SU-DHL-6 (cell line): ENCODE measurements around the gene PTGES3L.
"Not testable (repeated sequence)": the region's sequence is repeated elsewhere in the genome, so short reads cannot be mapped to it uniquely, and the experiment has no call there.

ENCODE experiments used
- H2AFZ ChIP-seq: fragments of 200-600 bp; sonication (generic); 2 replicates; pipeline ENCODE4 v1.6.1; 2014; ENCODE audit warnings: low read depth, mild to moderate bottlenecking, moderate library complexity, mixed read lengths, antibody characterized with exemption, low read length; ENCODE audit not compliant: severe bottlenecking
- H3F3A ChIP-seq: fragments of 200-600 bp; shearing (Covaris generic); 2 replicates; pipeline ENCODE4 v1.6.0; 2016; ENCODE audit warnings: antibody characterized with exemption, mild to moderate bottlenecking; ENCODE audit not compliant: insufficient read depth
- H3K27ac ChIP-seq: fragments of 200-600 bp; sonication (generic); 2 replicates; pipeline ENCODE4 v1.5.1; 2016; ENCODE audit warnings: low read depth, mild to moderate bottlenecking, low read length, moderate library complexity, mixed read lengths
- H3K27me3 ChIP-seq: fragments of 200-600 bp; sonication (generic), shearing (Covaris generic); 2 replicates; pipeline ENCODE4 v1.6.0; 2014; ENCODE audit warnings: mild to moderate bottlenecking, low read length
- H3K36me3 ChIP-seq: fragments of 200-600 bp; sonication (generic); 2 replicates; pipeline ENCODE4 v1.6.1; 2014; ENCODE audit warnings: mild to moderate bottlenecking, low read length, mixed read lengths
- H3K4me2 ChIP-seq: fragments of 300-600, 200-600 bp; shearing (Covaris generic), sonication (generic); 2 replicates; pipeline ENCODE4 v1.6.0; 2014; ENCODE audit warnings: low read length, low read depth, mild to moderate bottlenecking; ENCODE audit not compliant: poor library complexity, severe bottlenecking
- H3K4me3 ChIP-seq: fragments of 200-600 bp; sonication (generic); 2 replicates; pipeline ENCODE4 v1.5.1; 2014; ENCODE audit warnings: antibody characterized with exemption, low read length, mild to moderate bottlenecking, mixed read lengths; ENCODE audit not compliant: insufficient read depth, poor library complexity, severe bottlenecking
- H3K79me2 ChIP-seq: fragments of 200-600 bp; sonication (generic); 2 replicates; pipeline ENCODE4 v1.6.1; 2014; ENCODE audit warnings: mild to moderate bottlenecking, low read length, moderate library complexity; ENCODE audit not compliant: insufficient read depth
- H3K9ac ChIP-seq: fragments of 200-600 bp; sonication (generic); 2 replicates; pipeline ENCODE4 v1.7.0; 2014; ENCODE audit warnings: mild to moderate bottlenecking, low read length
- H3K9me2 ChIP-seq: fragments of 200-600 bp; sonication (generic); replicated peaks from 2 replicates; pipeline ENCODE4 v1.6.1; 2014; ENCODE audit warnings: low read length; ENCODE audit not compliant: insufficient read depth
- H3K9me3 ChIP-seq: fragments of 200-600 bp; sonication (generic); 2 replicates; pipeline ENCODE4 v1.6.1; 2014; ENCODE audit warnings: low read length, mixed read lengths; ENCODE audit not compliant: insufficient read depth
- H4K20me1 ChIP-seq: fragments of 200-600 bp; sonication (generic); 2 replicates; pipeline ENCODE4 v1.6.1; 2014; ENCODE audit warnings: low read depth, mild to moderate bottlenecking, antibody characterized with exemption, low read length, moderate library complexity, mixed read lengths
- CTCF ChIP-seq: fragments of 200-600 bp; sonication (generic); IDR thresholded peaks from one replicate; pipeline ENCODE4 v1.5.1; 2017; ENCODE audit warnings: antibody characterized with exemption, mild to moderate bottlenecking, low read length, moderate library complexity; ENCODE audit not compliant: insufficient read depth, poor library complexity, severe bottlenecking
- EZH2phosphoT487 ChIP-seq: fragments of 200-600 bp; sonication (generic), shearing (Covaris generic); conservative IDR thresholded peaks from 2 replicates; pipeline ENCODE4 v1.6.1; 2018; ENCODE audit warnings: mild to moderate bottlenecking, antibody characterized with exemption, low read length, moderate library complexity, mixed read lengths

PTGES3L gene

GRCh38 chr17:42922294-42922693 is 57.6 kb downstream of the PTGES3L start:
- Histone ChIP-seq H4K20me1 (no peaks in the 10 kb centered on the region), H3K4me3 (no peak overlapping the region), H2AFZ (no peak overlapping the region), H3K4me2 (no peak overlapping the region), H3K9me2 (no peaks in the 10 kb centered on the region), H3K9ac (no peak overlapping the region), H3K27me3 (no peaks in the 10 kb centered on the region), H3K79me2 (no peaks in the 10 kb centered on the region), H3K36me3 (no peaks in the 10 kb centered on the region), H3F3A (no peaks in the 10 kb centered on the region), H3K9me3 (no peaks in the 10 kb centered on the region), H3K27ac (no peak overlapping the region)
- no peak for TF ChIP-seq CTCF
- TF ChIP-seq EZH2phosphoT487, result no peak

GRCh38 chr17:42920922-42921321 is 59.0 kb downstream of the PTGES3L start:
- H3K27me3 ChIP-seq, result no peaks in the 10 kb centered on the region
- H3K4me2 ChIP-seq, result no peak overlapping the region
- H3K36me3 ChIP-seq, result no peaks in the 10 kb centered on the region
- H3K9me3 ChIP-seq, result no peaks in the 10 kb centered on the region
- TF ChIP-seq EZH2phosphoT487 (no peak), CTCF (no peak)
- no peak overlapping the region for H3K4me3 ChIP-seq
- no peak overlapping the region for H2AFZ ChIP-seq
- H3F3A ChIP-seq, result no peaks in the 10 kb centered on the region
- H3K9me2 ChIP-seq, result no peaks in the 10 kb centered on the region
- no peaks in the 10 kb centered on the region for H3K79me2 ChIP-seq
- H3K27ac ChIP-seq, result no peak overlapping the region
- H4K20me1 ChIP-seq, result no peaks in the 10 kb centered on the region
- no peak overlapping the region for H3K9ac ChIP-seq

- Histone ChIP-seq H3K27ac (no peak overlapping the region), H4K20me1 (no peaks in the 10 kb centered on the region), H3K9me2 (no peaks in the 10 kb centered on the region), H2AFZ (no peak overlapping the region), H3K9ac (no peak overlapping the region), H3K79me2 (no peaks in the 10 kb centered on the region), H3K9me3 (no peaks in the 10 kb centered on the region), H3K4me2 (no peak overlapping the region), H3K27me3 (no peaks in the 10 kb centered on the region), H3K4me3 (no peak overlapping the region), H3K36me3 (no peaks in the 10 kb centered on the region), H3F3A (no peaks in the 10 kb centered on the region)
- no peak for TF ChIP-seq EZH2phosphoT487
- no peak for TF ChIP-seq CTCF
These were observed 59.6 kb downstream of the PTGES3L start for GRCh38 chr17:42920106-42920900.

GRCh38 chr17:42919522-42920077 is 60.3 kb downstream of the PTGES3L start:
- H3K27me3 ChIP-seq, H3K9me3 ChIP-seq, H3K36me3 ChIP-seq, H4K20me1 ChIP-seq, H3K27ac ChIP-seq, H3K9me2 ChIP-seq, H3K9ac ChIP-seq, H3K4me2 ChIP-seq, H3K79me2 ChIP-seq, H3F3A ChIP-seq, H2AFZ ChIP-seq, H3K4me3 ChIP-seq: not testable (repeated sequence)
